GM19324 (cell line): ENCODE measurements around the gene DYNLT2.

Source experiments
- ATAC-seq: cut with Tn5 transposase; IDR thresholded peaks from one replicate; pipeline ENCODE4 v1.9.1; 2021; ENCODE audit warnings: mild to moderate bottlenecking, moderate library complexity; ENCODE audit not compliant: unreplicated experiment, low FRiP score

Gene DYNLT2

GRCh38 chr6:169751242-169752073 lies at the start of gene DYNLT2, which contains the start of gene ERMARD:
Gene DYNLT2, minus strand, starts transcription at chr6:169751572. Its CDS starts 114 bp downstream, at chr6:169751458.
Gene ERMARD, plus strand, starts transcription at chr6:169751622. Its CDS starts 36 bp downstream, at chr6:169751658.
- ATAC-seq = peak; percentile 98

GRCh38 chr6:169800668-169801395 lies 49.5 kb upstream of the DYNLT2 start:
- peak; percentile 51 for ATAC-seq

GRCh38 chr6:169800116-169800667 lies 48.8 kb upstream of the DYNLT2 start:
- no peak for ATAC-seq

- no peak for ATAC-seq
Measured at GRCh38 chr6:169799474-169799926, 48.1 kb upstream of the DYNLT2 start.

- no peak for ATAC-seq
Measured at GRCh38 chr6:169798764-169799473, 47.5 kb upstream of the DYNLT2 start.

- ATAC-seq = no peak
Measured at GRCh38 chr6:169795196-169795595, 43.8 kb upstream of the DYNLT2 start.

GRCh38 chr6:169794317-169795055 lies 43.1 kb upstream of the DYNLT2 start:
- ATAC-seq = no peak

- ATAC-seq = no peak
Measured at GRCh38 chr6:169793408-169793807, 42.0 kb upstream of the DYNLT2 start.

- ATAC-seq = no peak
Measured at GRCh38 chr6:169792306-169793015, 41.1 kb upstream of the DYNLT2 start.

- ATAC-seq = no peak
Measured at GRCh38 chr6:169791721-169792131, 40.4 kb upstream of the DYNLT2 start.

- ATAC-seq = peak; percentile 96
Measured at GRCh38 chr6:169789944-169790927, 38.9 kb upstream of the DYNLT2 start.

GRCh38 chr6:169789146-169789943 lies 38.0 kb upstream of the DYNLT2 start:
- ATAC-seq = no peak

- no peak for ATAC-seq
Measured at GRCh38 chr6:169788809-169789145, 37.4 kb upstream of the DYNLT2 start.

GRCh38 chr6:169787797-169788196 lies 36.4 kb upstream of the DYNLT2 start:
- ATAC-seq = no peak

- ATAC-seq = no peak
Measured at GRCh38 chr6:169786349-169786748, 35.0 kb upstream of the DYNLT2 start.

GRCh38 chr6:169785566-169785965 lies 34.2 kb upstream of the DYNLT2 start:
- ATAC-seq = no peak

- ATAC-seq = no peak
Measured at GRCh38 chr6:169784821-169785340, 33.5 kb upstream of the DYNLT2 start.
